ENCODE results near the gene MYH13.

DNA sequence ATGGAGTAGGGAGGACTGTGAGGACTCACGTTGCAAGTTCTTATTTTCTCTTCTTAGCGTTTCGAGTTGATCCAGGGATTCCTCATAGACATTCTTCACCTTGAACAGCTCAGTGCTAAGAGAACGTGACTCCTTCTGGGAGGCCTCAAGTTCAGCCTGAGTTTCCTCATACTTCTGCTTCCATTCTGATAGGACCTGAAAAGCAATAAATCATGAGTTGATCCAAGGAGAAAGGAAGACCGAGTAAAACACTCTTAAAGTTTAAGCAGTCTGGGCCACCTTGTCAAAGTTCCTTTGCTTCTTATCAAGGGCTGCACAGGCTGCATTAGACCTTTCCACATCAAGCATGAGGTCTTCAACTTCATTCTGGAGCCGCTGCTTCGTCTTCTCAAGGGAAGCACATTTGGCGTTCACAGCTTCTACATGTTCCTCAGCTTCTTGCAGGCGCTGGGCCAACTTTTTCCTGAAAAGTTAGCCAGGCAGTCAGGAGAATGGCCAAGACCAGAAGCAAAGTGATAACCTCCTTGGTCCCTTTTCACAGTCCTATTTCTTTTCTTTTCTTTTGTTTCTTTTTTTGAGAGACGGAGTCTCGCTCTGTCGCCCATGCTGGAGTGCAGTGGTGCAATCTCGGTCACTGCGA is 23.8 kb upstream of the MYH13 start:
- TF ChIP-seq POLR2A (IDR thresholded peaks at IDR 0.05; ENCODE audit: low read depth, low read length): no peak
- no peak for TF ChIP-seq POLR2AphosphoS5 (IDR thresholded peaks at IDR 0.05; ENCODE audit: insufficient read depth, low read depth, low read length)
- TF ChIP-seq, protein P1, sequence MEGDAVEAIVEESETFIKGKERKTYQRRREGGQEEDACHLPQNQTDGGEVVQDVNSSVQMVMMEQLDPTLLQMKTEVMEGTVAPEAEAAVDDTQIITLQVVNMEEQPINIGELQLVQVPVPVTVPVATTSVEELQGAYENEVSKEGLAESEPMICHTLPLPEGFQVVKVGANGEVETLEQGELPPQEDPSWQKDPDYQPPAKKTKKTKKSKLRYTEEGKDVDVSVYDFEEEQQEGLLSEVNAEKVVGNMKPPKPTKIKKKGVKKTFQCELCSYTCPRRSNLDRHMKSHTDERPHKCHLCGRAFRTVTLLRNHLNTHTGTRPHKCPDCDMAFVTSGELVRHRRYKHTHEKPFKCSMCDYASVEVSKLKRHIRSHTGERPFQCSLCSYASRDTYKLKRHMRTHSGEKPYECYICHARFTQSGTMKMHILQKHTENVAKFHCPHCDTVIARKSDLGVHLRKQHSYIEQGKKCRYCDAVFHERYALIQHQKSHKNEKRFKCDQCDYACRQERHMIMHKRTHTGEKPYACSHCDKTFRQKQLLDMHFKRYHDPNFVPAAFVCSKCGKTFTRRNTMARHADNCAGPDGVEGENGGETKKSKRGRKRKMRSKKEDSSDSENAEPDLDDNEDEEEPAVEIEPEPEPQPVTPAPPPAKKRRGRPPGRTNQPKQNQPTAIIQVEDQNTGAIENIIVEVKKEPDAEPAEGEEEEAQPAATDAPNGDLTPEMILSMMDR (IDR thresholded peaks at IDR 0.05; ENCODE audit: extremely low read depth in 1 of 2, insufficient read depth in 1 of 2, low read depth in 1 of 2, low read length in 2 of 2): no peak
- TF ChIP-seq EZH2 (IDR thresholded peaks at IDR 0.05; ENCODE audit: borderline replicate concordance, low read depth, low read length, severe bottlenecking): no peak
- TF ChIP-seq, protein P2, sequence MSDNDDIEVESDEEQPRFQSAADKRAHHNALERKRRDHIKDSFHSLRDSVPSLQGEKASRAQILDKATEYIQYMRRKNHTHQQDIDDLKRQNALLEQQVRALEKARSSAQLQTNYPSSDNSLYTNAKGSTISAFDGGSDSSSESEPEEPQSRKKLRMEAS (IDR thresholded peaks at IDR 0.05; ENCODE audit: insufficient read depth, insufficient read length): no peak
- no peak for TF ChIP-seq FOS (IDR thresholded peaks at IDR 0.05; ENCODE audit: borderline replicate concordance, insufficient read depth, low read length)
- no peak for TF ChIP-seq MYC (IDR thresholded peaks at IDR 0.05; ENCODE audit: low read depth, low read length)
- TF ChIP-seq GATA2 (IDR thresholded peaks at IDR 0.05; ENCODE audit: insufficient read depth, insufficient read length, low read depth, low read length): no peak
- TF ChIP-seq JUN (IDR thresholded peaks at IDR 0.05; ENCODE audit: borderline replicate concordance, insufficient read depth, insufficient read length, low read depth): no peak
